ENCODE results near the gene RSPH3. TPM values are rescaled to one million over a fixed set of nuclear protein-coding genes. Genes with fewer than 3 reads are reported as not detected.

RSPH3 gene
- polyA plus RNA-seq, 1 experiment: 2.3 TPM

- TF ChIP-seq CTCF (IDR thresholded peaks at IDR 0.05; ENCODE audit: insufficient read depth, low read depth, low read length): no peak
- H3K4me3 ChIP-seq (ENCODE audit: low read depth, low read length): no peak overlapping the region
- ChIA-PET CTCF (no interaction called here), POLR2A (no interaction called here)
- no peaks in the 10 kb centered on the region for H3K27me3 ChIP-seq (ENCODE audit: control insufficient read depth, insufficient read depth, low read length)
- DNase-seq (ENCODE audit: low read depth): no peak
- no peaks in the 10 kb centered on the region for H3K36me3 ChIP-seq (ENCODE audit: control insufficient read depth, insufficient read depth, low read length)
Measured at GRCh38 chr6:158942349-158942748, 57.7 kb downstream of the RSPH3 start.

- TF ChIP-seq CTCF (IDR thresholded peaks at IDR 0.05; ENCODE audit: insufficient read depth, low read depth, low read length): no peak
- POLR2A ChIA-PET: no interaction called here
Measured at GRCh38 chr6:158941246-158941645, 58.8 kb downstream of the RSPH3 start.

GRCh38 chr6:158939255-158940159 is 60.5 kb downstream of the RSPH3 start:
- DNase-seq (ENCODE audit: low read depth): no peak
- no peaks in the 10 kb centered on the region for H3K36me3 ChIP-seq (ENCODE audit: control insufficient read depth, insufficient read depth, low read length)
- peak overlapping the region; percentile 24 for H3K4me3 ChIP-seq (ENCODE audit: low read depth, low read length)
- no peaks in the 10 kb centered on the region for H3K27me3 ChIP-seq (ENCODE audit: control insufficient read depth, insufficient read depth, low read length)
- no peak for TF ChIP-seq CTCF (IDR thresholded peaks at IDR 0.05; ENCODE audit: insufficient read depth, low read depth, low read length)
- CTCF ChIA-PET: no interaction called here
- POLR2A ChIA-PET: no interaction called here

More at GRCh38 chr6:158941246-158941645, 58.8 kb downstream of the RSPH3 start:
- CTCF ChIA-PET: no interaction called here
- no peak for DNase-seq (ENCODE audit: low read depth)
- H3K36me3 ChIP-seq (ENCODE audit: control insufficient read depth, insufficient read depth, low read length): no peaks in the 10 kb centered on the region
- no peak overlapping the region for H3K4me3 ChIP-seq (ENCODE audit: low read depth, low read length)
- H3K27me3 ChIP-seq (ENCODE audit: control insufficient read depth, insufficient read depth, low read length): no peaks in the 10 kb centered on the region

GRCh38 chr6:158938811-158939254 is 61.2 kb downstream of the RSPH3 start:
- POLR2A ChIA-PET: no interaction called here
- CTCF ChIA-PET: no interaction called here
- Histone ChIP-seq H3K27me3 (ENCODE audit: control insufficient read depth, insufficient read depth, low read length) (no peaks in the 10 kb centered on the region), H3K4me3 (ENCODE audit: low read depth, low read length) (peak overlapping the region; percentile 24), H3K36me3 (ENCODE audit: control insufficient read depth, insufficient read depth, low read length) (no peaks in the 10 kb centered on the region)
- DNase-seq (ENCODE audit: low read depth): no peak
- no peak for TF ChIP-seq CTCF (IDR thresholded peaks at IDR 0.05; ENCODE audit: insufficient read depth, low read depth, low read length)

- H3K27me3 ChIP-seq (ENCODE audit: control insufficient read depth, insufficient read depth, low read length): no peaks in the 10 kb centered on the region
- CTCF ChIA-PET: no interaction called here
- H3K36me3 ChIP-seq (ENCODE audit: control insufficient read depth, insufficient read depth, low read length): no peaks in the 10 kb centered on the region
- H3K4me3 ChIP-seq (ENCODE audit: low read depth, low read length): no peak overlapping the region
- POLR2A ChIA-PET: no interaction called here
- DNase-seq (ENCODE audit: low read depth): no peak
- TF ChIP-seq CTCF (IDR thresholded peaks at IDR 0.05; ENCODE audit: insufficient read depth, low read depth, low read length): no peak
Measured at GRCh38 chr6:158938220-158938619, 61.8 kb downstream of the RSPH3 start.

Measured in BJ (cell line).